VCaP (cell line): ENCODE data around the gene CIAO2B.

ENCODE experiments used
- H3K27ac ChIP-seq: fragments of 450-650 bp; 2 replicates; pipeline ENCODE4 v1.5.1; 2017
- CTCF ChIP-seq: fragments of 450-650 bp; conservative IDR thresholded peaks from 2 replicates; pipeline ENCODE4 v1.5.1; 2017; ENCODE audit warnings: mild to moderate bottlenecking, moderate library complexity

The CIAO2B gene

GRCh38 chr16:66950971-66951790, 17.0 kb upstream of the CIAO2B start:
- H3K27ac ChIP-seq = no peak overlapping the region
- no peak for TF ChIP-seq CTCF

GRCh38 chr16:66950437-66950836, 16.2 kb upstream of the CIAO2B start:
- TF ChIP-seq CTCF = no peak
- H3K27ac ChIP-seq = no peak overlapping the region

GRCh38 chr16:66949472-66949871, 15.3 kb upstream of the CIAO2B start:
- H3K27ac ChIP-seq = no peak overlapping the region
- no peak for TF ChIP-seq CTCF

GRCh38 chr16:66948837-66949225, 14.6 kb upstream of the CIAO2B start:
- TF ChIP-seq CTCF = no peak
- H3K27ac ChIP-seq = no peak overlapping the region

GRCh38 chr16:66948134-66948836, 14.1 kb upstream of the CIAO2B start:
- no peak for TF ChIP-seq CTCF
- H3K27ac ChIP-seq = no peak overlapping the region

- no peak overlapping the region for H3K27ac ChIP-seq
- peak; percentile 80 for TF ChIP-seq CTCF
These were observed 13.3 kb upstream of the CIAO2B start for GRCh38 chr16:66947302-66948065.

- H3K27ac ChIP-seq = no peak overlapping the region
- no peak for TF ChIP-seq CTCF
These were observed 12.7 kb upstream of the CIAO2B start for GRCh38 chr16:66946974-66947301.
